GM12878 (cell line): ENCODE data around the gene APC2. TPM values are rescaled to one million over a fixed set of nuclear protein-coding genes. Genes with fewer than 3 reads are reported as not detected.

Experiments used
- ATAC-seq: fragments of 200-7000 bp; cut with Tn5 transposase; 3 replicates; pipeline ENCODE4 v1.9.1; 2020; ENCODE audit warnings: mild to moderate bottlenecking, moderate library complexity
- BruUV-seq: library from RNA; stranded (reverse); fragments of 400-500 nt; replicated peaks from 2 replicates; lab custom pipeline; 2021; lab: Mats Ljungman, UMichigan
- CTCF ChIA-PET: fragments of 300-600 bp; sonication (Branson Sonifier 250); formaldehyde crosslinking; extraction: SDS; loops from one replicate; lab custom pipeline; 2021; ENCODE audit warnings: inconsistent platforms; lab: Yijun Ruan, JAX
- POLR2A ChIA-PET: fragments of 350-600 bp; formaldehyde crosslinking; extraction: SDS; loops from one replicate; lab custom pipeline; 2021; ENCODE audit warnings: inconsistent platforms; lab: Charles Lee
- RAD21 ChIA-PET: fragments of 300-600 bp; sonication (Branson Sonifier 250); formaldehyde crosslinking; loops from one replicate; lab custom pipeline; 2023; ENCODE audit warnings: antibody characterized with exemption; ENCODE audit not compliant: unreplicated experiment; lab: Charles Lee
- SMC1A ChIA-PET: fragments of 300-600 bp; sonication (Branson Sonifier 250); formaldehyde crosslinking; loops from one replicate; lab custom pipeline; 2023; ENCODE audit not compliant: unreplicated experiment, uncharacterized antibody; lab: Charles Lee
- DNase-seq: peaks from one replicate; pipeline ENCODE4 v3.0.0-alpha.2; 2011; ENCODE audit warnings: low read depth, low spot score
- FAIRE-seq: peaks from 3 replicates; lab custom pipeline; 2011; peaks lifted over from hg19 to GRCh38; lab: Jason Lieb, UNC
- H2AFZ ChIP-seq: 2 replicates; pipeline ENCODE4 v1.6.0; 2011; ENCODE audit warnings: low read depth, low read length, control low read depth; ENCODE audit not compliant: control insufficient read depth
- H3K27ac ChIP-seq: 2 replicates; pipeline ENCODE4 v1.5.1; 2011; ENCODE audit warnings: control low read depth; ENCODE audit not compliant: control insufficient read depth, insufficient read depth
- H3K27me3 ChIP-seq, 2 experiments: replicated peaks in 1 of 2; 2 replicates each; pipeline versions ENCODE4 v1.6.0 to v1.6.1; 2011; ENCODE audit warnings: low read length in 1 of 2; ENCODE audit not compliant: control insufficient read depth in 2 of 2, insufficient read depth in 2 of 2
- H3K36me3 ChIP-seq, 2 experiments: 2 replicates each; pipeline ENCODE4 v1.5.1; 2011; ENCODE audit warnings: low read length in 1 of 2; ENCODE audit not compliant: control insufficient read depth in 2 of 2, insufficient read depth in 2 of 2
- H3K4me1 ChIP-seq: 2 replicates; pipeline ENCODE4 v1.6.1; 2011; ENCODE audit warnings: mild to moderate bottlenecking, low read length, moderate library complexity, mixed read lengths; ENCODE audit not compliant: control insufficient read depth, insufficient read depth
- H3K4me2 ChIP-seq: 2 replicates; pipeline ENCODE4 v1.6.0; 2011; ENCODE audit warnings: control low read depth; ENCODE audit not compliant: control insufficient read depth, insufficient read depth
- H3K4me3 ChIP-seq: fragments of 200-600 bp; sonication (generic); 2 replicates; pipeline ENCODE4 v1.5.1; 2016
- H3K79me2 ChIP-seq: 2 replicates; pipeline ENCODE4 v1.6.0; 2011; ENCODE audit warnings: low read length; ENCODE audit not compliant: control insufficient read depth, insufficient read depth
- H3K9ac ChIP-seq: 2 replicates; pipeline ENCODE4 v1.8.0; 2011; ENCODE audit warnings: low read length, control low read depth, mixed read lengths; ENCODE audit not compliant: control insufficient read depth, insufficient read depth
- H3K9me3 ChIP-seq: replicated peaks from 3 replicates; pipeline ENCODE4 v1.5.1; 2011; ENCODE audit warnings: mild to moderate bottlenecking, low read length; ENCODE audit not compliant: control insufficient read depth, insufficient read depth
- H4K20me1 ChIP-seq: 2 replicates; pipeline ENCODE4 v1.6.0; 2011; ENCODE audit not compliant: control insufficient read depth, insufficient read depth
- BCL11A ChIP-seq: IDR thresholded peaks from 2 replicates; pipeline ENCODE4 v1.6.1; 2011; ENCODE audit warnings: low read depth, low read length
- BCLAF1 ChIP-seq: fragments of 450-650 bp; IDR thresholded peaks from 2 replicates; pipeline ENCODE4 v1.6.1; 2017; ENCODE audit warnings: antibody characterized with exemption, mild to moderate bottlenecking, moderate library complexity
- EGR1 ChIP-seq, 2 experiments: IDR thresholded peaks; 1 replicate in 1 of 2; 2 replicates in 1 of 2; pipeline ENCODE4 v1.6.1; 2011 to 2012; ENCODE audit warnings: low read depth in 2 of 2, low read length in 2 of 2, borderline replicate concordance in 1 of 2, mild to moderate bottlenecking in 1 of 2, moderate library complexity in 1 of 2
- FOXK2 ChIP-seq: fragments of 450-650 bp; IDR thresholded peaks from 2 replicates; pipeline ENCODE4 v1.6.1; 2017; ENCODE audit warnings: mild to moderate bottlenecking, moderate library complexity
- HCFC1 ChIP-seq: fragments of 150-350 bp; IDR thresholded peaks from 2 replicates; pipeline ENCODE4 v1.6.1; 2014; ENCODE audit warnings: low read length
- HDAC2 ChIP-seq: fragments of 200-600 bp; sonication (generic); IDR thresholded peaks from 2 replicates; pipeline ENCODE4 v1.6.1; 2017
- NFYA ChIP-seq: IDR thresholded peaks from 2 replicates; pipeline ENCODE4 v1.6.1; 2011; ENCODE audit warnings: low read depth, mild to moderate bottlenecking, low read length, improper control_type of control experiment, borderline replicate concordance
- NR2C1 ChIP-seq: fragments of 450-650 bp; IDR thresholded peaks from 2 replicates; pipeline ENCODE4 v1.6.1; 2017; ENCODE audit warnings: antibody characterized with exemption, mild to moderate bottlenecking, moderate library complexity
- REST ChIP-seq: IDR thresholded peaks from 2 replicates; pipeline ENCODE4 v1.6.1; 2012; ENCODE audit warnings: mild to moderate bottlenecking, low read depth, low read length
- ZBTB33 ChIP-seq: fragments of 450-650 bp; IDR thresholded peaks from 2 replicates; pipeline ENCODE4 v1.6.1; 2017; ENCODE audit warnings: mild to moderate bottlenecking
- ZNF622 ChIP-seq: fragments of 450-650 bp; IDR thresholded peaks from 2 replicates; pipeline ENCODE4 v1.6.1; 2017; ENCODE audit warnings: mild to moderate bottlenecking, inconsistent platforms
- WGBS: methylation state at CpG from one replicate; pipeline ENCODE4 v1.1.6; 2016; ENCODE audit warnings: low lambda C conversion rate; ENCODE audit not compliant: insufficient replicate concordance, insufficient coverage; ENCODE audit errors: missing lambda C conversion rate; 5-methylcytosine and 5-hydroxymethylcytosine counted together
- in situ Hi-C: fragments of 300-500 bp; cut with MboI; formaldehyde crosslinking; loops from 9 replicates; pipeline ENCODE4 v1.14.3; 2018; ENCODE audit warnings: mixed read lengths
- intact Hi-C: fragments of 100-400 bp; cut with micrococcal nuclease; formaldehyde crosslinking; loops from one replicate; pipeline ENCODE4 v1.14.2; 2022; ENCODE audit not compliant: unreplicated experiment
- polyA plus RNA-seq, 11 experiments: library from polyadenylated mRNA; depleted of rRNA in 4 of 11; unstranded in 6 of 11; stranded (reverse) in 5 of 11; fragments of >200 nt; fragmentation: Nextera tagmentation in 4 of 11; fragmentation: Illumina TruSeq in 1 of 11; extraction: Ambion mirVana in 4 of 11; extraction: Trizol in 1 of 11; gene quantifications; 1 replicate in 1 of 11; 2 replicates in 10 of 11; pipeline versions ENCODE4 v1.2.1 to v1.2.3, GENCODE V29; 2011 to 2016; ENCODE audit warnings: inconsistent platforms in 2 of 11, missing spikeins in 2 of 11, low read depth in 1 of 11
- total RNA-seq, 4 experiments: library from RNA; depleted of rRNA in 3 of 4; stranded (reverse); fragments of >200 nt in 3 of 4; fragmentation: Illumina TruSeq in 1 of 4; extraction: Trizol in 1 of 4; gene quantifications; 2 replicates each; pipeline versions ENCODE4 v1.2.1 to v1.2.3, GENCODE V29; 2013 to 2021

The APC2 gene
- total and polyA plus RNA-seq, 10 of the 15 experiments (the other 5 are each of a cell fraction or from before 2014, with no cell fraction given) = under 0.01 to 0.73 (median 0.04) TPM; not detected in 5

- peaks cover 29% of the 10 kb centered on the region for H4K20me1 ChIP-seq
- H3K4me3 ChIP-seq = peak overlapping the region; percentile 81
- ChIA-PET POLR2A (no interaction called here), SMC1A (no interaction called here), RAD21 (no interaction called here), CTCF (interaction anchor here (1.2 kb wide), 1 partner anchor 26 kb away, joined by 3 read pairs; no protein-coding TSS in a partner anchor)
- ATAC-seq (no peak), FAIRE-seq (no peak), DNase-seq (no peak)
- H3K9me3 ChIP-seq = no peaks in the 10 kb centered on the region
- H3K27me3 ChIP-seq = no peaks in the 10 kb centered on the region
- BruUV-seq = no TSS peak
- in situ Hi-C loops = no loop called here
- peaks cover 44% of the 10 kb centered on the region for H3K4me1 ChIP-seq
- H3K27ac ChIP-seq = no peak overlapping the region
- TF ChIP-seq HCFC1 (no peak), NR2C1 (no peak), NFYA (no peak), FOXK2 (no peak), REST (no peak), EGR1 (IDR thresholded peaks at IDR 0.05; ENCODE audit: borderline replicate concordance in 1 of 2, low read depth in 2 of 2, low read length in 2 of 2) (no peak), ZBTB33 (no peak), BCLAF1 (no peak), BCL11A (no peak), ZNF622 (no peak), HDAC2 (no peak)
- peaks cover 80% of the 10 kb centered on the region for H3K79me2 ChIP-seq
- no peak overlapping the region for H2AFZ ChIP-seq
- peak overlapping the region; percentile 68 for H3K4me2 ChIP-seq
- no peak overlapping the region for H3K9ac ChIP-seq
- intact Hi-C loops = no loop called here
- 80% methylated on average over 9 of the region's 9 CpGs for whole genome bisulfite sequencing
- H3K36me3 ChIP-seq = peaks cover 5 to 22% of the 10 kb centered on the region in 2 experiments
Measured at GRCh38 chr19:1410789-1411188, 39.1 kb upstream of the APC2 start.
